Calu3 (cell line): ENCODE measurements around the gene IZUMO1R. TPM values are rescaled to one million over a fixed set of nuclear protein-coding genes. Genes with fewer than 3 reads are reported as not detected.
"Not testable (repeated sequence)": the region's sequence is repeated elsewhere in the genome, so short reads cannot be mapped to it uniquely, and the experiment has no call there.

ENCODE experiments used
- BruUV-seq: library from RNA; stranded (reverse); fragments of 400-500 nt; replicated peaks from 2 replicates; lab custom pipeline; 2021; lab: Mats Ljungman, UMichigan
- CTCF ChIA-PET: fragments of 300-600 bp; sonication (Branson Sonifier 250); formaldehyde crosslinking; loops from one replicate; lab custom pipeline; 2022; ENCODE audit warnings: antibody characterized with exemption; lab: Charles Lee
- DNase-seq: peaks from one replicate; pipeline ENCODE4 v3.0.0; 2022
- H3K27ac Mint-ChIP-seq: one replicate; pipeline ENCODE4 v1.8.0; 2022; ENCODE audit warnings: mixed read lengths; ENCODE audit not compliant: unreplicated experiment
- H3K27me3 Mint-ChIP-seq: one replicate; pipeline ENCODE4 v1.8.0; 2022; ENCODE audit warnings: mixed read lengths; ENCODE audit not compliant: unreplicated experiment
- H3K36me3 Mint-ChIP-seq: one replicate; pipeline ENCODE4 v1.8.0; 2022; ENCODE audit warnings: mild to moderate bottlenecking, moderate library complexity, mixed read lengths; ENCODE audit not compliant: insufficient read depth, unreplicated experiment
- H3K4me1 Mint-ChIP-seq: one replicate; pipeline ENCODE4 v1.8.0; 2022; ENCODE audit warnings: mild to moderate bottlenecking, low read depth, mixed read lengths; ENCODE audit not compliant: unreplicated experiment
- H3K4me3 Mint-ChIP-seq: one replicate; pipeline ENCODE4 v1.8.0; 2022; ENCODE audit warnings: mild to moderate bottlenecking, low read depth, moderate library complexity, mixed read lengths; ENCODE audit not compliant: unreplicated experiment
- H3K9me3 Mint-ChIP-seq: one replicate; pipeline ENCODE4 v1.8.0; 2022; ENCODE audit warnings: low read depth, mixed read lengths; ENCODE audit not compliant: unreplicated experiment
- CTCF ChIP-seq: fragments of 200-600 bp; IDR thresholded peaks from one replicate; pipeline ENCODE4 v1.8.0; 2022; ENCODE audit warnings: antibody characterized with exemption; ENCODE audit not compliant: unreplicated experiment
- intact Hi-C: fragments of 100-400 bp; cut with micrococcal nuclease; formaldehyde crosslinking; loops from one replicate; pipeline ENCODE4 v1.10.0; 2022; ENCODE audit not compliant: unreplicated experiment
- total RNA-seq: library from RNA; stranded (reverse); gene quantifications from 2 replicates; pipeline ENCODE4 v1.2.3, GENCODE V29; 2022

IZUMO1R gene
- total RNA-seq, 1 experiment from 2014 or later, result not detected

GRCh38 chr11:94276943-94277342 lies 27.4 kb upstream of the IZUMO1R start:
- no peaks in the 10 kb centered on the region for H3K4me1 Mint-ChIP-seq
- CTCF ChIA-PET, result no interaction called here
- H3K27me3 Mint-ChIP-seq, result no peaks in the 10 kb centered on the region
- intact Hi-C loops, result loop anchor here (5.0 kb wide), 1 partner anchor 215 kb away; the partner anchor contains the start of genes ANKRD49 and MRE11
- no peak for TF ChIP-seq CTCF
- no peak overlapping the region for H3K4me3 Mint-ChIP-seq
- BruUV-seq, result no TSS peak
- no peak overlapping the region for H3K27ac Mint-ChIP-seq
- H3K9me3 Mint-ChIP-seq, result no peaks in the 10 kb centered on the region
- no peak for DNase-seq
- no peaks in the 10 kb centered on the region for H3K36me3 Mint-ChIP-seq

GRCh38 chr11:94278207-94278606 lies 26.2 kb upstream of the IZUMO1R start:
- BruUV-seq, H3K36me3 Mint-ChIP-seq, CTCF ChIA-PET, H3K4me1 Mint-ChIP-seq, H3K9me3 Mint-ChIP-seq, H3K4me3 Mint-ChIP-seq, H3K27me3 Mint-ChIP-seq, H3K27ac Mint-ChIP-seq: not testable (repeated sequence)
- DNase-seq, result peak; percentile 3
- intact Hi-C loops, result loop anchor here (5.0 kb wide), 1 partner anchor 214 kb away; the partner anchor contains the start of genes ANKRD49 and MRE11

- no peak for DNase-seq
- H3K9me3 Mint-ChIP-seq, result no peaks in the 10 kb centered on the region
- no peak overlapping the region for H3K4me3 Mint-ChIP-seq
- H3K4me1 Mint-ChIP-seq, result no peaks in the 10 kb centered on the region
- no TSS peak for BruUV-seq
- intact Hi-C loops, result loop anchor here (5.0 kb wide), 1 partner anchor 212 kb away; the partner anchor contains the start of genes ANKRD49 and MRE11
- peaks cover 13% of the 10 kb centered on the region for H3K27me3 Mint-ChIP-seq
- CTCF ChIA-PET, result no interaction called here
- no peak for TF ChIP-seq CTCF
- H3K27ac Mint-ChIP-seq, result no peak overlapping the region
- H3K36me3 Mint-ChIP-seq, result no peaks in the 10 kb centered on the region
Measured at GRCh38 chr11:94279996-94280395, 24.4 kb upstream of the IZUMO1R start.

DNA sequence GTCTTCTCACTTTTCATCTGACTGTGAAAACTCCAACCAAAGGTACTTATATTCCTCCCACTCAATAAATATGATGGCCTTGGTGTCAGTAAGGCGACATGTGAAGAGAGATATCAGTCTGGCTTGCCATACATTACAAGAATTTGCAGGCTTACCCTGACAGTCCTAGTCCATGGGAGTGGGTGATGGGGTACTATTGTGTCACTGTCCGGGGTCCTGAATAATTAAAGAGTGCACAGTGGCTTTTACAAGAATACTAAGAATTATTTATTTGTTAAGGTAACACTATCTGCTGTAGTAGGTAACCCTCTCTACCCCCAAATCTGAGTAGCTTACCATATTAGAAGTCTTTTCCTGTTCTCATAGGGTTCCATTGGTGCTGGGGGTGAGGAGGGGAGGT lies 23.1 kb upstream of the IZUMO1R start:
- Mint-ChIP-seq H3K9me3 (no peaks in the 10 kb centered on the region), H3K27me3 (peaks cover 13% of the 10 kb centered on the region), H3K36me3 (no peaks in the 10 kb centered on the region), H3K27ac (no peak overlapping the region), H3K4me1 (no peaks in the 10 kb centered on the region), H3K4me3 (no peak overlapping the region)
- no peak for TF ChIP-seq CTCF
- intact Hi-C loops, result no loop called here
- CTCF ChIA-PET, result no interaction called here
- BruUV-seq, result no TSS peak
- no peak for DNase-seq

GRCh38 chr11:94283678-94284077 lies 20.7 kb upstream of the IZUMO1R start:
- Mint-ChIP-seq H3K36me3 (no peaks in the 10 kb centered on the region), H3K27me3 (peaks cover 13% of the 10 kb centered on the region), H3K4me1 (no peaks in the 10 kb centered on the region), H3K9me3 (no peaks in the 10 kb centered on the region), H3K4me3 (no peak overlapping the region), H3K27ac (no peak overlapping the region)
- CTCF ChIA-PET, result no interaction called here
- no peak for TF ChIP-seq CTCF
- BruUV-seq, result no TSS peak
- DNase-seq, result no peak
- intact Hi-C loops, result no loop called here
